ENCODE data around the gene ST8SIA6. TPM values are rescaled to one million over a fixed set of nuclear protein-coding genes. Genes with fewer than 3 reads are reported as not detected.
A peak's percentile ranks its signal among the peaks of the same experiment; 100 is the strongest.

Gene ST8SIA6
- total RNA-seq, 1 donor from 2014 or later, result 0.52 TPM

DNA sequence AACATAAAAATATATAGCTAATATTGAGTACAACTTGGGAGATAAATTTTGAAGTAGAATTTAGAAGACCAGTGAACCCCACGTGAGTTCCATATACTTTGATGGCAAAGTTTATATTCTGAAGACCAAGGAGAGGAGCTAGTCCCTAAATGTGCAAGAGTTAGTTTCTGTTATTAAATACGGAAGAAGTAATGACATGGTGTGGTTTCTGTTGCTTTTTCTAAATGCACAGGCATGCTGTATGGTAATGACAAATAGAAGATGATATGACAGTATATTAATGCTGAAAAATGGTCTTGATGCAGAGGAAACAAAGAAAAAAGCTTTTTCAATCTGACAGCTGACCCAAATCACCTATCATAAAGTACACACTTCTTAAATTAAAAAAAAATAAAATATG, 101.8 kb downstream of the ST8SIA6 start:
- no peaks in the 10 kb centered on the region for H3K27me3 ChIP-seq (ENCODE audit: control insufficient read depth in 3 of 3, insufficient read depth in 3 of 3, low read length in 3 of 3)
- H3K4me3 ChIP-seq (ENCODE audit: low read length in 3 of 3), result no peak overlapping the region
- no peaks in the 10 kb centered on the region for H3K9me3 ChIP-seq (ENCODE audit: control insufficient read depth in 3 of 3, low read length in 3 of 3)
- no peaks in the 10 kb centered on the region for H3K36me3 ChIP-seq (ENCODE audit: control insufficient read depth in 3 of 3, insufficient read depth in 3 of 3, low read length in 3 of 3)
- H3K9ac ChIP-seq (ENCODE audit: low read depth in 1 of 3, low read length in 3 of 3), result no peak overlapping the region
- peaks cover 0 to 5% (median 0%) of the 10 kb centered on the region in 3 donors for H3K4me1 ChIP-seq (ENCODE audit: control insufficient read depth in 3 of 3, insufficient read depth in 3 of 3, low read length in 3 of 3)
- no peak overlapping the region for H3K27ac ChIP-seq (ENCODE audit: low read depth, low read length)

DNA sequence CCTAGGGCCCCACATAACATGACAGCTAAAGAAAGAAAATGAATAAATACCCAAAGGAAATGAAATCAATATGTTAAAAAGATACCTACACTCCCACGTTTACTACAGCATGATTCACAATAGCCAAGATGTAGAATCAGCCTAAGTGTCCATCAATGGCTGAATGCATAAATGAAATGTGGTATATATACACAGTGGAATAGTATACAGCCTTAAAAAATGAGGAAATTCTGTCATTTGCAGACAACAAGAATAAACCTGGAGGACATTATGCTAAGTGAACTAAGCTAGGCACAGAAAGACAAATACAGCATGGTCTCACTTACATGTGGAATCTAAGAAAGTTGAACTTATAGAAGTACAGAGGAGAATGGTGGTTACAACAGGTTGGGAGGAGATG, 102.9 kb downstream of the ST8SIA6 start:
- Histone ChIP-seq H3K27ac (ENCODE audit: low read depth, low read length) (no peak overlapping the region), H3K36me3 (ENCODE audit: control insufficient read depth in 3 of 3, insufficient read depth in 3 of 3, low read length in 3 of 3) (no peaks in the 10 kb centered on the region), H3K9me3 (ENCODE audit: control insufficient read depth in 3 of 3, low read length in 3 of 3) (no peaks in the 10 kb centered on the region), H3K4me1 (ENCODE audit: control insufficient read depth in 3 of 3, insufficient read depth in 3 of 3, low read length in 3 of 3) (peaks cover 0 to 5% (median 0%) of the 10 kb centered on the region in 3 donors), H3K27me3 (ENCODE audit: control insufficient read depth in 3 of 3, insufficient read depth in 3 of 3, low read length in 3 of 3) (no peaks in the 10 kb centered on the region), H3K9ac (ENCODE audit: low read depth in 1 of 3, low read length in 3 of 3) (no peak overlapping the region), H3K4me3 (ENCODE audit: low read length in 3 of 3) (no peak overlapping the region)

DNA sequence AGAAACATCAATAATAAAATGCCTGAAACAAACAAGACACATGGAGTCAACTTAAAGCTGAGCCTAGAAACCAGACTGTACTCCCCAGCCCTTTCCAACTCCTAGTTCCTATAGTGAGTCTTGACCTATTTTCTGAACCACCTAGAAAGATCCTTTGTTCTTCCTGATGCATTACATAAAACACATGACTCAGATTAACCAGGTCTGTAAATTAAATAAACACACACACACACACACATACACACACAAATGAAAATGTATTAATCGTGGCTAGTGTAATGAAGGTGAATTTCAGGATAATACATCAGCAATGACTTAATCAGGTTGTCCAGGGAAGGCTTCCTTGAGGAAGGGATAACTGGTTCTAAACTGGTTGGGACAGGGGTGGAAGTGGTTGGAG, 104.7 kb downstream of the ST8SIA6 start:
- Histone ChIP-seq H3K27me3 (ENCODE audit: control insufficient read depth in 3 of 3, insufficient read depth in 3 of 3, low read length in 3 of 3) (no peaks in the 10 kb centered on the region), H3K9ac (ENCODE audit: low read depth in 1 of 3, low read length in 3 of 3) (no peak overlapping the region), H3K27ac (ENCODE audit: low read depth, low read length) (no peak overlapping the region), H3K9me3 (ENCODE audit: control insufficient read depth in 3 of 3, low read length in 3 of 3) (no peaks in the 10 kb centered on the region), H3K36me3 (ENCODE audit: control insufficient read depth in 3 of 3, insufficient read depth in 3 of 3, low read length in 3 of 3) (no peaks in the 10 kb centered on the region), H3K4me1 (ENCODE audit: control insufficient read depth in 3 of 3, insufficient read depth in 3 of 3, low read length in 3 of 3) (peaks cover 0 to 5% (median 0%) of the 10 kb centered on the region in 3 donors), H3K4me3 (ENCODE audit: low read length in 3 of 3) (no peak overlapping the region)

DNA sequence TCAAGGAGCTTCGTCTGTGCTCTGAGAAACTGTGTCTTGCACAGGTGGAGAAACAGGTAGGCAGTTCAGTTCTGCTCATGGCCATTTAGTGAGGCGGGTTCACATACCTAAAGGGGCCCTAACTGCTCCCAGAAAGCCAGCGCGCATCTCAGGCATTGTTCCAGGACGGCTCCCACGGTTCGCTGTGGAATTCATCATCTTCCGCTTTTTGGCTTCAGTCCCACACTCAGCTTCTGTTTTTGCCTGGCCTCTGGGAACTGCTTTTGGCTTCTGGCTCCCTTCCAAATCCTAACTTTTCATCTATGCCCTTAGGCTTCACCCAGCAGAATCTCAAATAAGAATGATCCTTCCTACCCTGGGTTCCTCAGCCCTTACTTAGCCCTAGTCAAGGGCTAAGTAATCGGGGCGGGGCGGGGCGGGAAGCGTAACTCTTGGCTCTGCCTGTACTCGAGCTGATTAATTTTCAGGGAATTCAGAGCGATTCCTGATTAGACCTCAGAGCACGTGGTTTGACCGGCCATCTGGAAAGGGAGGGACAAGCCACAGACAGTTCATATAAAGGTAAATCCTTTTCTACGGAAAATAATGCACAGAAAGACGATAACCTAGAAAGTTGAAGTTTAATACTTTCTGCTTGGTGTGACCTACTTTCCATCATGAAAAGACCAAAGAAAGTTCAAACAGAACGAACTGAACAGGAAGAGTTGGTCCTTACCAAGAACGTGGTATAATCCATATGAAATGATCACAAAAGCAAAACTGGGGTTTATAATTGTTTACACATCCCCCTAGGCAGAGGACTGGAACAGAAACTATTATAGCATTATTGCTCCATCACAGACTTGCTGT, 105.7 kb downstream of the ST8SIA6 start:
- H3K36me3 ChIP-seq (ENCODE audit: control insufficient read depth in 3 of 3, insufficient read depth in 3 of 3, low read length in 3 of 3), result no peaks in the 10 kb centered on the region
- H3K9me3 ChIP-seq (ENCODE audit: control insufficient read depth in 3 of 3, low read length in 3 of 3), result no peaks in the 10 kb centered on the region
- peak overlapping the region in 2 of 3 donors; percentile 43 to 65 for H3K4me3 ChIP-seq (ENCODE audit: low read length in 3 of 3)
- H3K4me1 ChIP-seq (ENCODE audit: control insufficient read depth in 3 of 3, insufficient read depth in 3 of 3, low read length in 3 of 3), result peaks cover 0 to 5% (median 0%) of the 10 kb centered on the region in 3 donors
- H3K27ac ChIP-seq (ENCODE audit: low read depth, low read length), result peak overlapping the region; percentile 51
- no peaks in the 10 kb centered on the region for H3K27me3 ChIP-seq (ENCODE audit: control insufficient read depth in 3 of 3, insufficient read depth in 3 of 3, low read length in 3 of 3)
- H3K9ac ChIP-seq (ENCODE audit: low read depth in 1 of 3, low read length in 3 of 3), result peak overlapping the region in 1 of 3 donors; percentile 54

DNA sequence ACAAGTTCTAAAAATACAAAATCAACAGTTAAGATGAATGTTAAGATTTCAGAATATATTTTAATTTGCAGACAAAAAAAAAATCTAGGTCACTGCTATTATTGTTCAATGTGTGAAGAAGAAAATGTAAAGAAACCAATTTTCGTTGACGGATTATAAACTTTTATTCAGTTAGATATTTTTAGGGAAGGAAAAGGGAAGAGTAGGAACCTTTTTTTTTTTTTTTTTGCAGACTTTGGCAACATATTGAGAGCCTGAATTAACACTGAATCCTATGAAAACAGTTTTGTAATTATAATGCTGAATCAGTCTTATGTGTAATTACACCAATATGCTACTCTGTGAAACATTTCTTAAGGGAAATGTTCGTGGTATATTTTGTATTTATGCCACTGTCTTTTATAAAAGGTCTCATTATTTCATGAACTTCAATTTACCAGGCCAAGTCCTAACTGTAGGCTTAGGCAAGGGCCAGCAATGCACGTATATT, 106.3 kb downstream of the ST8SIA6 start:
- H3K36me3 ChIP-seq (ENCODE audit: control insufficient read depth in 3 of 3, insufficient read depth in 3 of 3, low read length in 3 of 3), result no peaks in the 10 kb centered on the region
- H3K9ac ChIP-seq (ENCODE audit: low read depth in 1 of 3, low read length in 3 of 3), result peak overlapping the region in 1 of 3 donors; percentile 54
- H3K27me3 ChIP-seq (ENCODE audit: control insufficient read depth in 3 of 3, insufficient read depth in 3 of 3, low read length in 3 of 3), result no peaks in the 10 kb centered on the region
- H3K27ac ChIP-seq (ENCODE audit: low read depth, low read length), result peak overlapping the region; percentile 51
- peak overlapping the region in 2 of 3 donors; percentile 43 to 45 for H3K4me3 ChIP-seq (ENCODE audit: low read length in 3 of 3)
- H3K4me1 ChIP-seq (ENCODE audit: control insufficient read depth in 3 of 3, insufficient read depth in 3 of 3, low read length in 3 of 3), result peaks cover 0 to 5% (median 0%) of the 10 kb centered on the region in 3 donors
- no peaks in the 10 kb centered on the region for H3K9me3 ChIP-seq (ENCODE audit: control insufficient read depth in 3 of 3, low read length in 3 of 3)

DNA sequence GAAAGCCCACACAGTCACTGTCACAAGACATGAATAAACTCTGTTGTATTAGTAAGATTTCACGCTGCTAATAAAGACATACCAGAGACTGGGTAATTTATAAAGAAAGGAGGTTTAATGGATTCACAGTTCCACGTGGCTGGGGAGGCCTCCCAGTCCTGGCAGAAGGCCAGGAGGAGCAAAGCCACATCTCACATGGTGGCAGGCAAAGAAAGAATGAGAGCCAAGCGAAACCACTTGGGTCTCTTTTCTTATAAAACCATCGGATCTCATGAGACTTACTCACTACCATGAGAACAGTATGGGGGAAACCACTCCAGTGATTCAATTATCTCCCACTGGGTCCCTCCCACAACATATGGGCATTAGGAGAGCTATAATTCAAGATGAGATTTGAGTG, 110.2 kb downstream of the ST8SIA6 start:
- Histone ChIP-seq H3K4me1 (ENCODE audit: control insufficient read depth in 3 of 3, insufficient read depth in 3 of 3, low read length in 3 of 3) (peaks cover 0 to 5% (median 0%) of the 10 kb centered on the region in 3 donors), H3K9me3 (ENCODE audit: control insufficient read depth in 3 of 3, low read length in 3 of 3) (peaks cover 0 to 4% (median 3%) of the 10 kb centered on the region in 3 donors), H3K27me3 (ENCODE audit: control insufficient read depth in 3 of 3, insufficient read depth in 3 of 3, low read length in 3 of 3) (no peaks in the 10 kb centered on the region), H3K4me3 (ENCODE audit: low read length in 3 of 3) (no peak overlapping the region), H3K9ac (ENCODE audit: low read depth in 1 of 3, low read length in 3 of 3) (no peak overlapping the region), H3K36me3 (ENCODE audit: control insufficient read depth in 3 of 3, insufficient read depth in 3 of 3, low read length in 3 of 3) (no peaks in the 10 kb centered on the region), H3K27ac (ENCODE audit: low read depth, low read length) (no peak overlapping the region)

DNA sequence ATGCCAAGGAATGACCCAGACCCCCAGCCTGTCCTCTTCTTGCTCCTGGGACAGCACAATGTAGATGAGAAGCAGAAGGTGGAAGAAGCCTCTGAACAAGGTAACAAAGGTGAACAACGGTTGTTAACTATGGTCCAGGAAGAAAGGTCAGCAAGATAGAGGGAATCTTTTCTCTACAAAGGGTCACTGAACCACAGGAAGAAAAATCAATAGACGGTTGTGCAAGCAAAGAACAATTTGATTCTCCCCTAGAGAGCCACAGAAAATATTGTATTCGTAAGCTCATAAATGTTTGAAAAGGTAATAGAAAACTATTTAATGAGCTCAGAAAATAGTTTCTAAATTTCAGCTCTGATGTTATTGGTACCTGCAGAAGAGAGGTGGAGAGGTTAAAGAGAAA, 111.3 kb downstream of the ST8SIA6 start:
- H3K4me1 ChIP-seq (ENCODE audit: control insufficient read depth in 3 of 3, insufficient read depth in 3 of 3, low read length in 3 of 3), result peaks cover 0 to under 1% (median 0%) of the 10 kb centered on the region in 3 donors
- peaks cover 0 to 4% (median 3%) of the 10 kb centered on the region in 3 donors for H3K9me3 ChIP-seq (ENCODE audit: control insufficient read depth in 3 of 3, low read length in 3 of 3)
- no peak overlapping the region for H3K27ac ChIP-seq (ENCODE audit: low read depth, low read length)
- H3K4me3 ChIP-seq (ENCODE audit: low read length in 3 of 3), result no peak overlapping the region
- no peak overlapping the region for H3K9ac ChIP-seq (ENCODE audit: low read depth in 1 of 3, low read length in 3 of 3)
- no peaks in the 10 kb centered on the region for H3K27me3 ChIP-seq (ENCODE audit: control insufficient read depth in 3 of 3, insufficient read depth in 3 of 3, low read length in 3 of 3)
- H3K36me3 ChIP-seq (ENCODE audit: control insufficient read depth in 3 of 3, insufficient read depth in 3 of 3, low read length in 3 of 3), result no peaks in the 10 kb centered on the region

DNA sequence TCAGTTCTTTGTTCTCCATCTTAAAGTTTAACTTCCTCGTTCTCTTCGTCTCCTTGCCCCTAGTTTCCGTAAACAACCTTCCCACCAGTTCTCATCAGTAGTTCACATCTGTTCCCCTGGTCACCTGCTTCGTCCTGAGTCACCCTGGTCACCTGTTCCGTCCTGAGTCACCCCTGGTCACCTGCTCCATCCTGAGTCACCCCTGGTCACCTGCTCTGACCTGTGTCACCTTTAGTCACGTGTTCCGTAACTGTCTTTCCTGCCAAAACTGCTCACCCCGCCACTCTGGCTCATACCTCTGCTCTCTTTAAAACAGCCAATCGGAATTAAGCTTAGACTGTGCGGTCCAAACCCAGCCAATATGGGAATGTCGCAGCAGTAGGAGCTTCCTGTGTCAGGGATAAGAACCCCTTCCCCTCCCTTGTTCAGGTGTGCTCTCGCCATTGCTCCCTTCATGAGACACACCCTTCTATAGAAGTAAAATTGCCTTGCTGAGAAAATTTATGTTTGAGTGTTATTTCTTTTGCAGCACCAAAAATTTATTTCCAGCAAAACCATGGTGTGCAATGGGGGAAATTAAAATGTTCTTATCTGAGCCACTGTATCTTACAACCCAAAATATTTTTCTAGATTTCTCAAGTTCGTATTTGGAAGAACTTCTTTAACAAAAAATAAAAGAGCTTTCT, 114.1 kb downstream of the ST8SIA6 start:
- H3K36me3 ChIP-seq (ENCODE audit: control insufficient read depth in 3 of 3, insufficient read depth in 3 of 3, low read length in 3 of 3), result no peaks in the 10 kb centered on the region
- H3K4me1 ChIP-seq (ENCODE audit: control insufficient read depth in 3 of 3, insufficient read depth in 3 of 3, low read length in 3 of 3), result no peaks in the 10 kb centered on the region
- peaks cover 0 to 4% (median 3%) of the 10 kb centered on the region in 3 donors for H3K9me3 ChIP-seq (ENCODE audit: control insufficient read depth in 3 of 3, low read length in 3 of 3)
- H3K4me3 ChIP-seq (ENCODE audit: low read length in 3 of 3), result no peak overlapping the region
- H3K27ac ChIP-seq (ENCODE audit: low read depth, low read length), result no peak overlapping the region
- no peaks in the 10 kb centered on the region for H3K27me3 ChIP-seq (ENCODE audit: control insufficient read depth in 3 of 3, insufficient read depth in 3 of 3, low read length in 3 of 3)
- no peak overlapping the region for H3K9ac ChIP-seq (ENCODE audit: low read depth in 1 of 3, low read length in 3 of 3)

DNA sequence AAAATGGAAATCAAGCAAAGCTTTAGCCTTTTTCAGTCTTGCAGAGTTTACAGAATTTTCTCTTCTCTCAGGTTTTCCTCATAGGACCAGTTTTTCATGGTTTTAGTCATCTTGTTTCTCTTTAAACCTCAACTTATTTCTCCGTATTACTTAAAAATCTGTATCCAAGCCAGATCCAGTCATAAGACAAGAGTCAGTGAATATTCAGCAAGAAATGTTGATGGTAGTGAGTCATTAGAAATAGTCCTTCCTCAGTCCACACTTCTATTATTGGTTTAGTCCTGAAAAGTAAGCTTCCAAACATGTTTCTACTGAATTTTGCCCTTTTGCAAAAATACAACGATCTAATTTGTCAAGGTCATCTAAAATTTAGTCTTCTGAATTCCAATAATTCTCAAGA, 119.3 kb downstream of the ST8SIA6 start:
- Histone ChIP-seq H3K36me3 (ENCODE audit: control insufficient read depth in 3 of 3, insufficient read depth in 3 of 3, low read length in 3 of 3) (no peaks in the 10 kb centered on the region), H3K9ac (ENCODE audit: low read depth in 1 of 3, low read length in 3 of 3) (no peak overlapping the region), H3K9me3 (ENCODE audit: control insufficient read depth in 3 of 3, low read length in 3 of 3) (peaks cover 0 to 3% (median 0%) of the 10 kb centered on the region in 3 donors), H3K4me1 (ENCODE audit: control insufficient read depth in 3 of 3, insufficient read depth in 3 of 3, low read length in 3 of 3) (no peaks in the 10 kb centered on the region), H3K27ac (ENCODE audit: low read depth, low read length) (no peak overlapping the region), H3K27me3 (ENCODE audit: control insufficient read depth in 3 of 3, insufficient read depth in 3 of 3, low read length in 3 of 3) (no peaks in the 10 kb centered on the region), H3K4me3 (ENCODE audit: low read length in 3 of 3) (no peak overlapping the region)

DNA sequence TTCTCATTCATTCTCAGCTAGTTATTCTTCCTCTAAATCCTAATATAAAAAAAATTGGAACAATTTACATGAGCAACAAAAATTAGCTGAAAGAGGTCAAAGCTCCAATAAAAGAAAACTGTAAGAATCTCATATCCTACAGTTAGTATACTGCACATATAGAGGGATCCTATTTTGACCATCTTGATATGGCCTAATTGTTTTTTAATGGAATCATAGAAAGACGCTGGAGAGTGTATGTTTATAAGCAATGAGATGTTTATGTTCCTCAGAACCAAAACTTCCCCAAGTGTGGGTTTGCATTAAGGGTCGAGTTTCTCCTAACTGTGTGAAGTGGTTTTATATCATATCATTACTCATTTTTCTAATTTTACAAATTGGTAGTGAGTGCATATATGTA, 123.9 kb downstream of the ST8SIA6 start:
- Histone ChIP-seq H3K9me3 (ENCODE audit: control insufficient read depth in 3 of 3, low read length in 3 of 3) (no peaks in the 10 kb centered on the region), H3K27me3 (ENCODE audit: control insufficient read depth in 3 of 3, insufficient read depth in 3 of 3, low read length in 3 of 3) (no peaks in the 10 kb centered on the region), H3K4me3 (ENCODE audit: low read length in 3 of 3) (no peak overlapping the region), H3K9ac (ENCODE audit: low read depth in 1 of 3, low read length in 3 of 3) (no peak overlapping the region), H3K36me3 (ENCODE audit: control insufficient read depth in 3 of 3, insufficient read depth in 3 of 3, low read length in 3 of 3) (no peaks in the 10 kb centered on the region), H3K27ac (ENCODE audit: low read depth, low read length) (no peak overlapping the region), H3K4me1 (ENCODE audit: control insufficient read depth in 3 of 3, insufficient read depth in 3 of 3, low read length in 3 of 3) (no peaks in the 10 kb centered on the region)

All from skeletal muscle tissue (tissue), 4 donors.